Mesothelial cell of epicardium (in vitro differentiated cells): Measurements from ENCODE around the gene AP2A1. TPM values are rescaled to one million over a fixed set of nuclear protein-coding genes. Genes with fewer than 3 reads are reported as not detected.

Experiments
- DNase-seq, 2 experiments: peaks; one replicate each; pipeline ENCODE4 v3.0.0; 2021; ENCODE audit warnings: low spot score in 2 of 2; ENCODE audit not compliant: unreplicated experiment in 2 of 2
- H3K27ac Mint-ChIP-seq: 2 replicates; pipeline ENCODE4 v1.8.0; 2021; ENCODE audit warnings: mixed read lengths
- H3K27me3 Mint-ChIP-seq: 2 replicates; pipeline ENCODE4 v1.8.0; 2021; ENCODE audit warnings: low read depth, mixed read lengths
- H3K36me3 Mint-ChIP-seq: 2 replicates; pipeline ENCODE4 v1.8.0; 2021; ENCODE audit warnings: mixed read lengths
- H3K4me1 Mint-ChIP-seq: 2 replicates; pipeline ENCODE4 v1.8.0; 2021; ENCODE audit warnings: mixed read lengths
- H3K4me3 Mint-ChIP-seq: 2 replicates; pipeline ENCODE4 v1.8.0; 2021; ENCODE audit warnings: mild to moderate bottlenecking, moderate library complexity, mixed read lengths
- H3K9me3 Mint-ChIP-seq: 2 replicates; pipeline ENCODE4 v1.8.0; 2021; ENCODE audit warnings: mixed read lengths
- total RNA-seq: library from RNA; stranded (reverse); gene quantifications from 3 replicates; pipeline ENCODE4 v1.2.1, GENCODE V29; 2021
- TF ChIP-seq, protein P1 (sequence below): fragments of 200-600 bp; sonication (generic); IDR thresholded peaks from one replicate; pipeline ENCODE4 v1.5.0; 2021; ENCODE audit warnings: antibody characterized with exemption; ENCODE audit not compliant: unreplicated experiment

Gene AP2A1
- total RNA-seq, 1 donor from 2014 or later, result 85.2 TPM

DNA sequence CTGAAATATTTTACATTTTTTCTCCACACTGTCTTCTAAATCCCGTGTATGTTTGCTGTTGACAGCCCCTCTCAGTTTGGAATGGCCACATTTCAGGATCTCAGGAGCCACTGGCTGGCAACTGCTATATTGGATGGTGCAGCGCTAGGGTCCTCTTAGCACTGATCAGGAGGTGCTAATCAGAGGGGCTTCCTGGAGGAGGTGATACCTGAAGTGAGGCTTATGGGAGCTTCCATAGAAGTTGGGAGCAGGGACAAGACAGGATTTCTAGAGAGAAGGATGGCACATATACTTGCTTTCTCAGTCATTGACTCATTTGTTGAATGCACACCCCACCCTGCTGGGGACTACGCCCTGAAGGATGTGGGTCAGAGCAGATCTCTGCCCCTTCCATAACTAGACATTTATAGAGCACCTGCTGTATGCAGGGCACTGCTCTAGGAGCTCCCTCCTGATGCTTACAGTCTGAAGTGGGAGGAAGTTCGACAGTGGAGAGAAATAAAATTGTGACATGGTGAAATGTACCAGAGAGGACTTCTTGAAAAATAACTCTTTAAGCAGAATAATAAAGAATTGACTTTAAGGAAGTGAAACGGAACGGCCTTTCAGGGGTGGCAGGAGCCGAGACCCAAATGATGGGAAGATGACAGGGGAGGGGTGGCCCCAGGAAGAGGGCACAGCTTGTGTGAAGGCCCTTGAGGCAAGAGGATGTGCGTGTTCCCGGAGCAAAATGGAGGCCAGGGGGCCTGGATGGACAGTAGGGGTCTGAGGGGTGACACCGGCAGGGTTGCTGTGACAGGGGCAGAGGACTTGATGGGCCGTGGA is 13.1 kb downstream of the AP2A1 start:
- no peak overlapping the region for H3K27ac Mint-ChIP-seq
- peaks cover 2% of the 10 kb centered on the region for H3K4me1 Mint-ChIP-seq
- no peaks in the 10 kb centered on the region for H3K27me3 Mint-ChIP-seq
- no peak overlapping the region for H3K4me3 Mint-ChIP-seq
- TF ChIP-seq, protein P1, sequence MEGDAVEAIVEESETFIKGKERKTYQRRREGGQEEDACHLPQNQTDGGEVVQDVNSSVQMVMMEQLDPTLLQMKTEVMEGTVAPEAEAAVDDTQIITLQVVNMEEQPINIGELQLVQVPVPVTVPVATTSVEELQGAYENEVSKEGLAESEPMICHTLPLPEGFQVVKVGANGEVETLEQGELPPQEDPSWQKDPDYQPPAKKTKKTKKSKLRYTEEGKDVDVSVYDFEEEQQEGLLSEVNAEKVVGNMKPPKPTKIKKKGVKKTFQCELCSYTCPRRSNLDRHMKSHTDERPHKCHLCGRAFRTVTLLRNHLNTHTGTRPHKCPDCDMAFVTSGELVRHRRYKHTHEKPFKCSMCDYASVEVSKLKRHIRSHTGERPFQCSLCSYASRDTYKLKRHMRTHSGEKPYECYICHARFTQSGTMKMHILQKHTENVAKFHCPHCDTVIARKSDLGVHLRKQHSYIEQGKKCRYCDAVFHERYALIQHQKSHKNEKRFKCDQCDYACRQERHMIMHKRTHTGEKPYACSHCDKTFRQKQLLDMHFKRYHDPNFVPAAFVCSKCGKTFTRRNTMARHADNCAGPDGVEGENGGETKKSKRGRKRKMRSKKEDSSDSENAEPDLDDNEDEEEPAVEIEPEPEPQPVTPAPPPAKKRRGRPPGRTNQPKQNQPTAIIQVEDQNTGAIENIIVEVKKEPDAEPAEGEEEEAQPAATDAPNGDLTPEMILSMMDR, result no peak
- H3K9me3 Mint-ChIP-seq, result no peaks in the 10 kb centered on the region
- peaks cover 24% of the 10 kb centered on the region for H3K36me3 Mint-ChIP-seq
- DNase-seq, result no peak

DNA sequence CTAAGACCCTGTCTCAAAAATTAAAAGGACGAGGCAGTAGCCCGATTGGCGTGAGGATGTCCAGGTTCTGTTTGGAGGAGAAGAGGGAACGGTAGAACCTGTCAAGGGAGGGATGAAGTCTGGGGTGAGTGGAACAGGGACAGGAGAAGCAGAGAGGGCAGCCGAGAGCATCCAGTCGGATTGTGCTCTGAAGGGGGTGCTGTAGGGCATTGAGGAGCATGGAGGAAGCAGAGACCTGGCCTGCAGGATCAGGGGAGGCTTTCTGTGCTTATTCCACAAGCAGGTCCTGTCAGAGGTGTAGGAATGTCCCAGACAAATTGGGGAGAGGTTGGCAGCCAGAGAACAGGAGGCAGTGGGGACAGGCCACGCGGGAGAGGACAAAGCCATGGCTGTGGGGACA is 14.1 kb downstream of the AP2A1 start:
- H3K4me1 Mint-ChIP-seq, result peaks cover 6% of the 10 kb centered on the region
- no peaks in the 10 kb centered on the region for H3K27me3 Mint-ChIP-seq
- peaks cover 29% of the 10 kb centered on the region for H3K36me3 Mint-ChIP-seq
- no peaks in the 10 kb centered on the region for H3K9me3 Mint-ChIP-seq
- DNase-seq, result no peak
- H3K27ac Mint-ChIP-seq, result peak overlapping the region; percentile 15
- no peak overlapping the region for H3K4me3 Mint-ChIP-seq
- TF ChIP-seq, protein P1, result no peak

DNA sequence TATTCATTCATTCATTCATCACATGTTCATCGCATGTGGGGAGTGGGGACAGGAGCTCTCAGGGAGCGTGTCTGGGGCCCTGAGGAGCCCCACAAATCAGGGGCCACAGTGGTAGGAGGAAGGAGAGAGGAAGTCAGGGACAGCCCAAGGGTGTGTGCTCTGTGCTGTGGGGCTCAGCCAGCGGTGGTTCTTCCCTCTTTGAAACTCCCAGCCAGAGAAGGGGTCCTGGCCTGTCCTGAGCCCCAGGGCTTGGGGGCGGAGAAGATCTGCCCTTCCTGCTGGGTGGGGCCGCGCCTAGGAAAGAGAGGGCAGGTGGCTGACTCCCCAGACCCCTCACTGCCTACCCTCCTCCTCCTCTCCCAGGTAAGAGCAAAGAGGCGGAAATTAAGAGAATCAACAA is 14.6 kb downstream of the AP2A1 start:
- H3K4me1 Mint-ChIP-seq, result peaks cover 12% of the 10 kb centered on the region
- no peaks in the 10 kb centered on the region for H3K9me3 Mint-ChIP-seq
- peaks cover 28% of the 10 kb centered on the region for H3K36me3 Mint-ChIP-seq
- H3K4me3 Mint-ChIP-seq, result no peak overlapping the region
- H3K27ac Mint-ChIP-seq, result no peak overlapping the region
- TF ChIP-seq, protein P1, result no peak
- H3K27me3 Mint-ChIP-seq, result no peaks in the 10 kb centered on the region
- DNase-seq, result no peak

DNA sequence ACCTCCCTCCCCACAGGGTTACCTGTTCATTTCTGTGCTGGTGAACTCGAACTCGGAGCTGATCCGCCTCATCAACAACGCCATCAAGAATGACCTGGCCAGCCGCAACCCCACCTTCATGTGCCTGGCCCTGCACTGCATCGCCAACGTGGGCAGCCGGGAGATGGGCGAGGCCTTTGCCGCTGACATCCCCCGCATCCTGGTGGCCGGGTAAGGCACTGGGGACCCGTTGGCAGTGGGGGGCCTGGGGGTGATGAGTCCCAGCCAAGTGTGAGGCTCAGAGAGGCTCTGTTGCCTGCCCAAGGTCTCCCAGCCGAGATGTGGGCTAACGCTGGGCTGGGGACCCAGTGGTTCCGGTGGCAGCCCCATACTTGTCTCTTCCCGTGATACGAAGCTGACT is 15.7 kb downstream of the AP2A1 start:
- Mint-ChIP-seq H3K27ac (no peak overlapping the region), H3K9me3 (no peaks in the 10 kb centered on the region), H3K4me3 (no peak overlapping the region), H3K27me3 (no peaks in the 10 kb centered on the region), H3K36me3 (peaks cover 31% of the 10 kb centered on the region), H3K4me1 (peaks cover 17% of the 10 kb centered on the region)
- DNase-seq, result no peak
- TF ChIP-seq, protein P1, result no peak

DNA sequence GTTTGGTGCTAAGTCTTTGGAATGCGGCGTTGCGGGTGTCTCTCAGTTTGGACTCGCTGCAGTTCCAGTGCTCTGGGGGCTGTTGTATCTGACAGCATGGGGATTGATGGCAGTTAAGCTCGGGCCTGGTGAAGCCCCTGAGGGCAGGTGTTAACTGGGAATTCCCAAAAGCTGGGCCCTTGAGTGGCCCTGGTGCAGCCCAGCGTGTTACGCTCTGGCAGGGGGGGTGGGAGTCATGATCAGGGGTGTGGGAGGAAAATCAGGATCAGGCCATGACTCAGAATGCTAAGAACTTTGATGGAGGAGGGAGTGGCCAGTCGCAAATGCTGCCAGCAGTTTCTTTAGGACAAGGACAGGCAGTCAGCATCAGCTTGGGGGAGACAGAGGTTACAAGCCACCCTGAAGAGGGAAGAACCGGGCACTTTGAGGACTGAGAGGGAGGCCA is 19.6 kb downstream of the AP2A1 start:
- TF ChIP-seq, protein P1, result no peak
- no peak for DNase-seq
- H3K27me3 Mint-ChIP-seq, result no peaks in the 10 kb centered on the region
- H3K4me3 Mint-ChIP-seq, result no peak overlapping the region
- no peaks in the 10 kb centered on the region for H3K9me3 Mint-ChIP-seq
- H3K4me1 Mint-ChIP-seq, result peaks cover 20% of the 10 kb centered on the region
- peak overlapping the region; percentile 88 for H3K27ac Mint-ChIP-seq
- H3K36me3 Mint-ChIP-seq, result peaks cover 55% of the 10 kb centered on the region
